NB4 (cell line): ENCODE measurements around the gene LINC00632.

Source experiments
- DNase-seq: peaks from one replicate; pipeline ENCODE4 v3.0.0; 2010; ENCODE audit warnings: low read depth
- H3K4me3 ChIP-seq: one replicate; pipeline ENCODE4 v1.5.1; 2011; ENCODE audit warnings: mild to moderate bottlenecking, low read depth, low read length, moderate library complexity
- MYC ChIP-seq: IDR thresholded peaks from 2 replicates; pipeline ENCODE4 v1.6.1; 2011; ENCODE audit warnings: low read depth, low read length
- POLR2A ChIP-seq: IDR thresholded peaks from 2 replicates; pipeline ENCODE4 v1.6.1; 2011; ENCODE audit warnings: mild to moderate bottlenecking; ENCODE audit not compliant: insufficient read length; ENCODE audit errors: extremely low read depth
- TF ChIP-seq, protein P1 (sequence below): IDR thresholded peaks from 2 replicates; pipeline ENCODE4 v1.6.1; 2011; ENCODE audit warnings: low read depth, low read length
- TF ChIP-seq, protein P2 (sequence below): IDR thresholded peaks from one replicate; pipeline ENCODE4 v1.5.1; 2012; ENCODE audit warnings: low read depth, low read length

Gene LINC00632

DNA sequence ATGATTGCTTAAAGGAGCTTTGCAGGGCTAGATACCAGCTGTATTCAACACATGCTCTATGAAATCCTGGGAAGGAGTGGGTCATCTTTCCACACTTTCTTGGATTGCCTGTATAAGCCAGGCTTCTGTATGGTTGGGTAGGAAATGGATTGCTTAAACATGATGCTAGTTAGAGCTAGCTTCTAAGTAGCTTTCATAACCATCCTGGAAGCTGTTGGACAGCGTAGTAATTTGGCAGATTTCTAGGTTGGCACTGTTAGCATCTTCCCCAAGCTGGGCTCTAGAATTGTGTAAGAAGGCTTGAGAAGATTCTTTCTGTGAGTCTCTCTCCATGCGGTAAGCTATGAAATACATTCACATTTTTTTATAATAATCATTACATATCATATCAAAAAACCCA is 127.3 kb downstream of the LINC00632 start:
- DNase-seq, result no peak
- no peak for TF ChIP-seq MYC
- TF ChIP-seq, protein P1, sequence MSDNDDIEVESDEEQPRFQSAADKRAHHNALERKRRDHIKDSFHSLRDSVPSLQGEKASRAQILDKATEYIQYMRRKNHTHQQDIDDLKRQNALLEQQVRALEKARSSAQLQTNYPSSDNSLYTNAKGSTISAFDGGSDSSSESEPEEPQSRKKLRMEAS, result no peak
- TF ChIP-seq, protein P2, sequence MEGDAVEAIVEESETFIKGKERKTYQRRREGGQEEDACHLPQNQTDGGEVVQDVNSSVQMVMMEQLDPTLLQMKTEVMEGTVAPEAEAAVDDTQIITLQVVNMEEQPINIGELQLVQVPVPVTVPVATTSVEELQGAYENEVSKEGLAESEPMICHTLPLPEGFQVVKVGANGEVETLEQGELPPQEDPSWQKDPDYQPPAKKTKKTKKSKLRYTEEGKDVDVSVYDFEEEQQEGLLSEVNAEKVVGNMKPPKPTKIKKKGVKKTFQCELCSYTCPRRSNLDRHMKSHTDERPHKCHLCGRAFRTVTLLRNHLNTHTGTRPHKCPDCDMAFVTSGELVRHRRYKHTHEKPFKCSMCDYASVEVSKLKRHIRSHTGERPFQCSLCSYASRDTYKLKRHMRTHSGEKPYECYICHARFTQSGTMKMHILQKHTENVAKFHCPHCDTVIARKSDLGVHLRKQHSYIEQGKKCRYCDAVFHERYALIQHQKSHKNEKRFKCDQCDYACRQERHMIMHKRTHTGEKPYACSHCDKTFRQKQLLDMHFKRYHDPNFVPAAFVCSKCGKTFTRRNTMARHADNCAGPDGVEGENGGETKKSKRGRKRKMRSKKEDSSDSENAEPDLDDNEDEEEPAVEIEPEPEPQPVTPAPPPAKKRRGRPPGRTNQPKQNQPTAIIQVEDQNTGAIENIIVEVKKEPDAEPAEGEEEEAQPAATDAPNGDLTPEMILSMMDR, result no peak
- no peak for TF ChIP-seq POLR2A
- H3K4me3 ChIP-seq, result no peak overlapping the region
